SK-N-SH treated with all-trans-retinoic acid at 6 μM for 48 hours (cell line): ENCODE data around the gene TRIM39.

Experiments
- ATAC-seq: fragments of 200-7000 bp; cut with Tn5 transposase; 3 replicates; pipeline ENCODE4 v1.9.1; 2020; ENCODE audit warnings: mild to moderate bottlenecking, moderate library complexity
- ARNTL ChIP-seq: fragments of 450-650 bp; formaldehyde crosslinking; IDR thresholded peaks from 2 replicates; pipeline ENCODE4 v1.5.0; 2020; ENCODE audit warnings: low read depth, mild to moderate bottlenecking, moderate library complexity, borderline replicate concordance
- BACH2 ChIP-seq: fragments of 250-450 bp; sonication (Bioruptor Pico); IDR thresholded peaks from 2 replicates; pipeline ENCODE4 v1.9.0; 2021; ENCODE audit warnings: mild to moderate bottlenecking, borderline replicate concordance
- CSDC2 ChIP-seq: fragments of 250-450 bp; sonication (Bioruptor Pico); IDR thresholded peaks from 2 replicates; pipeline ENCODE4 v1.5.0; 2020; ENCODE audit warnings: mild to moderate bottlenecking, moderate library complexity
- ESRRG ChIP-seq: fragments of 250-450 bp; sonication (Bioruptor Pico); IDR thresholded peaks from 2 replicates; pipeline ENCODE4 v1.6.1; 2021; ENCODE audit warnings: mild to moderate bottlenecking
- GLIS3 ChIP-seq: fragments of 250-450 bp; sonication (Bioruptor Pico); IDR thresholded peaks from 2 replicates; pipeline ENCODE4 v1.5.0; 2020; ENCODE audit warnings: mild to moderate bottlenecking, moderate library complexity
- ISL1 ChIP-seq: fragments of 250-450 bp; sonication (Bioruptor Pico); IDR thresholded peaks from 2 replicates; pipeline ENCODE4 v2.1.2; 2022; ENCODE audit warnings: mild to moderate bottlenecking, moderate library complexity
- OSR1 ChIP-seq: fragments of 250-450 bp; sonication (Bioruptor Pico); IDR thresholded peaks from 2 replicates; pipeline ENCODE4 v1.8.0; 2022; ENCODE audit warnings: moderate library complexity, mild to moderate bottlenecking, inconsistent platforms
- PPARA ChIP-seq: fragments of 250-450 bp; sonication (Bioruptor Pico); IDR thresholded peaks from 2 replicates; pipeline ENCODE4 v1.5.0; 2020; ENCODE audit warnings: mild to moderate bottlenecking, borderline replicate concordance
- RARB ChIP-seq: fragments of 250-450 bp; sonication (Bioruptor Pico); IDR thresholded peaks from 2 replicates; pipeline ENCODE4 v1.8.0; 2021; ENCODE audit warnings: mild to moderate bottlenecking, moderate library complexity
- SNAI2 ChIP-seq: fragments of 250-450 bp; sonication (Bioruptor Pico); IDR thresholded peaks from 2 replicates; pipeline ENCODE4 v1.5.0; 2020; ENCODE audit warnings: mild to moderate bottlenecking, moderate library complexity
- TOX ChIP-seq: fragments of 250-450 bp; sonication (Bioruptor Pico); IDR thresholded peaks from 2 replicates; pipeline ENCODE4 v1.8.0; 2021; ENCODE audit warnings: mild to moderate bottlenecking, moderate library complexity, borderline replicate concordance
- ZC3H10 ChIP-seq: fragments of 250-450 bp; sonication (Bioruptor Pico); IDR thresholded peaks from 2 replicates; pipeline ENCODE4 v1.5.1; 2021; ENCODE audit warnings: mild to moderate bottlenecking, moderate library complexity
- ZFP30 ChIP-seq: fragments of 450-650 bp; formaldehyde crosslinking; IDR thresholded peaks from 2 replicates; pipeline ENCODE4 v1.5.0; 2022; ENCODE audit warnings: mild to moderate bottlenecking, moderate library complexity
- ZNF565 ChIP-seq: fragments of 450-650 bp; formaldehyde crosslinking; conservative IDR thresholded peaks from 2 replicates; pipeline ENCODE4 v1.5.0; 2020; ENCODE audit warnings: low read depth, mild to moderate bottlenecking, moderate library complexity
- ZNF70 ChIP-seq: fragments of 450-650 bp; formaldehyde crosslinking; IDR thresholded peaks from 2 replicates; pipeline ENCODE4 v1.5.0; 2020; ENCODE audit warnings: mild to moderate bottlenecking, moderate library complexity
- ZNF8 ChIP-seq: fragments of 450-650 bp; formaldehyde crosslinking; IDR thresholded peaks from 2 replicates; pipeline ENCODE4 v1.5.0; 2020; ENCODE audit warnings: mild to moderate bottlenecking, moderate library complexity
- TF ChIP-seq, protein P1 (sequence below): fragments of 250-450 bp; sonication (Bioruptor Pico); IDR thresholded peaks from 2 replicates; pipeline ENCODE4 v1.5.1; 2020; ENCODE audit warnings: low read depth, mild to moderate bottlenecking, moderate library complexity
- TF ChIP-seq, protein P2 (sequence below): fragments of 250-450 bp; sonication (Bioruptor Pico); IDR thresholded peaks from 2 replicates; pipeline ENCODE4 v1.5.0; 2020; ENCODE audit warnings: mild to moderate bottlenecking, moderate library complexity
- TF ChIP-seq, protein P3 (sequence below): fragments of 250-450 bp; sonication (Bioruptor Pico); IDR thresholded peaks from 2 replicates; pipeline ENCODE4 v1.5.1; 2021; ENCODE audit warnings: mild to moderate bottlenecking, moderate library complexity

TRIM39 gene

DNA sequence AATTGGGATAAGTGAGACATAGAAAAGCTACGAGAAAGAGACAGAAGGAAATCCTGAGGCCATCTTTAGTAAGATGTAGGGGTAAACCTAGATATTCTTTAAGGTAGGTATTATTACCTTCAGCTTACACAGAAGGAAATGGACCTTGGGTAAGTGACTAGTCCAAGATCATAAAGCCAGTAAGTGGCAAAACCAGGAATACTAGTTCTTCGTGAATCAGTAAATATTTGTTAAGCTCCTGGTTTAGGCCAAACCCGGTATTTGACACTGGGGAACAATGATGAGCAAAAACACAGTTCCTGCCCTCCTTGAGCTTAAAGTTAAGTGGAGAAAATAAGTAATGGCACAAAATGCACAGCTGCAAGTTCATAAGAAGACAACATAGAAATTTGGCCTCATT lies 5.3 kb downstream of the TRIM39 start:
- no peak for ATAC-seq
- TF ChIP-seq BACH2 (CRISPR knock-in tag): no peak
- no peak for TF ChIP-seq SNAI2 (CRISPR knock-in tag)

DNA sequence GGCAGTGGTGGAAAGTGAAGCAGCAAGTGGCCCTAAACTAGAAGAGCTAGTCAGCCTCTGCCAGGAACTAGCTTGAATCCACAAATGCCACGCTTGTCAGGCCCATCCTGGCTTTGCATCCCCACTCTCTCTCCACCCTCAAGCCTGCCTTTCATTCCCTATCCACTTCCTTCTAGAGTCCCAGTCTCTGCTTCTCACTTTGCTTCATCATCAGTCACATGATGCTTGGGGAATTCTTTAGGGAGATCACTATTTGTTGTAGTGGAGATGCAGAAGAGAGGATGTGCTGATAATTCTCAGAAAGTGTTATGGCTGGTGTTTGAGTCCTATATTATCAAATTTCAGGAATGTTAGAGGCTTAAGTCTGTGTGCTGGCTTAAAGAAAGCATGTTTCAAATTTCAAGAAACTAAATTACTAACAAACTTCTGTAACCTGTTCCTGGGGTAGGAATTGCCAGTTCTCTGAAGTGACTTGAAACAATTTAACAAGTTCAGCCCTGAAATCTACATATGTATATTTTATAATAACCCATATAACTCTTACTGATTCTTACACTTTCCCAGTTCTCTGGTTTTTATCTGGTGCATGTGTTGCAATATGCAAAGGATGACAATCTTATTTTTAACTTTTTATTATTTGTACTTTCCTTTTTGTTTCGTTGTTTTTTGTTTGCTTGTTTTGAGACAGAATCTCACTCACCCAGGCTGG lies 7.5 kb downstream of the TRIM39 start:
- ATAC-seq: no peak
- no peak for TF ChIP-seq PPARA
- no peak for TF ChIP-seq ARNTL (CRISPR knock-in tag)
- TF ChIP-seq ESRRG: no peak
- TF ChIP-seq, protein P1, sequence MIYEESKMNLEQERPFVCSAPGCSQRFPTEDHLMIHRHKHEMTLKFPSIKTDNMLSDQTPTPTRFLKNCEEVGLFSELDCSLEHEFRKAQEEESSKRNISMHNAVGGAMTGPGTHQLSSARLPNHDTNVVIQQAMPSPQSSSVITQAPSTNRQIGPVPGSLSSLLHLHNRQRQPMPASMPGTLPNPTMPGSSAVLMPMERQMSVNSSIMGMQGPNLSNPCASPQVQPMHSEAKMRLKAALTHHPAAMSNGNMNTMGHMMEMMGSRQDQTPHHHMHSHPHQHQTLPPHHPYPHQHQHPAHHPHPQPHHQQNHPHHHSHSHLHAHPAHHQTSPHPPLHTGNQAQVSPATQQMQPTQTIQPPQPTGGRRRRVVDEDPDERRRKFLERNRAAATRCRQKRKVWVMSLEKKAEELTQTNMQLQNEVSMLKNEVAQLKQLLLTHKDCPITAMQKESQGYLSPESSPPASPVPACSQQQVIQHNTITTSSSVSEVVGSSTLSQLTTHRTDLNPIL (CRISPR knock-in tag): no peak
- TF ChIP-seq ZNF70 (CRISPR knock-in tag): no peak
- no peak for TF ChIP-seq RARB (CRISPR knock-in tag)
- no peak for TF ChIP-seq TOX
- TF ChIP-seq ISL1 (CRISPR knock-in tag): no peak
- TF ChIP-seq ZNF565 (CRISPR knock-in tag): no peak
- no peak for TF ChIP-seq ZNF8 (CRISPR knock-in tag)
- TF ChIP-seq, protein P2, sequence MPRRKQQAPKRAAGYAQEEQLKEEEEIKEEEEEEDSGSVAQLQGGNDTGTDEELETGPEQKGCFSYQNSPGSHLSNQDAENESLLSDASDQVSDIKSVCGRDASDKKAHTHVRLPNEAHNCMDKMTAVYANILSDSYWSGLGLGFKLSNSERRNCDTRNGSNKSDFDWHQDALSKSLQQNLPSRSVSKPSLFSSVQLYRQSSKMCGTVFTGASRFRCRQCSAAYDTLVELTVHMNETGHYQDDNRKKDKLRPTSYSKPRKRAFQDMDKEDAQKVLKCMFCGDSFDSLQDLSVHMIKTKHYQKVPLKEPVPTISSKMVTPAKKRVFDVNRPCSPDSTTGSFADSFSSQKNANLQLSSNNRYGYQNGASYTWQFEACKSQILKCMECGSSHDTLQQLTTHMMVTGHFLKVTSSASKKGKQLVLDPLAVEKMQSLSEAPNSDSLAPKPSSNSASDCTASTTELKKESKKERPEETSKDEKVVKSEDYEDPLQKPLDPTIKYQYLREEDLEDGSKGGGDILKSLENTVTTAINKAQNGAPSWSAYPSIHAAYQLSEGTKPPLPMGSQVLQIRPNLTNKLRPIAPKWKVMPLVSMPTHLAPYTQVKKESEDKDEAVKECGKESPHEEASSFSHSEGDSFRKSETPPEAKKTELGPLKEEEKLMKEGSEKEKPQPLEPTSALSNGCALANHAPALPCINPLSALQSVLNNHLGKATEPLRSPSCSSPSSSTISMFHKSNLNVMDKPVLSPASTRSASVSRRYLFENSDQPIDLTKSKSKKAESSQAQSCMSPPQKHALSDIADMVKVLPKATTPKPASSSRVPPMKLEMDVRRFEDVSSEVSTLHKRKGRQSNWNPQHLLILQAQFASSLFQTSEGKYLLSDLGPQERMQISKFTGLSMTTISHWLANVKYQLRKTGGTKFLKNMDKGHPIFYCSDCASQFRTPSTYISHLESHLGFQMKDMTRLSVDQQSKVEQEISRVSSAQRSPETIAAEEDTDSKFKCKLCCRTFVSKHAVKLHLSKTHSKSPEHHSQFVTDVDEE (CRISPR knock-in tag): no peak

DNA sequence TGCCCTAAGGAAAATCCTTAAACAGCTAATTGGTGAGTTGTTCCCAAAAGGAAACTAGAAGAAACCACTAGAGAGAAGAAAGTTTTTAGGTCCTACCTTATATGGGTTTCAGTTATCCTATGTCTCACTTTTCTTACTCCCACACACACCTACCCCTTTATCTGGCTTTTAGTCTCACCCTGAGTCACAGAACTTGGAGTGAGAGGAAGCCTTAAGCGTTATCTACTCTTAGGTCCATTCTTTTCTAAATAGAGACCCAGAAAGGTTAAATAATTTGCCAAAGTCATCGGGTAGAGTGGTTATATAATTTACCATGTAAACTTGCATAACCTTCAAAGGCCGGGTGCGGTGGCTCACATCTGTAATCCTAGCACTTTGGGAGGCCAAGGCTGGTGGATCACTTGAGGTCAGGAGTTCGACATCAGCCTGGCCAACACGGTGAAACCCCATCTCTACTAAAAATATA lies 13.9 kb downstream of the TRIM39 start:
- ATAC-seq: no peak
- TF ChIP-seq RARB (CRISPR knock-in tag) (no peak), ZNF565 (CRISPR knock-in tag) (no peak), ISL1 (CRISPR knock-in tag) (no peak), TOX (no peak), CSDC2 (CRISPR knock-in tag) (no peak), ZNF8 (CRISPR knock-in tag) (no peak), OSR1 (CRISPR knock-in tag) (no peak), ESRRG (no peak), ZC3H10 (no peak), ZFP30 (CRISPR knock-in tag) (no peak), PPARA (no peak), ARNTL (CRISPR knock-in tag) (no peak), BACH2 (CRISPR knock-in tag) (no peak), GLIS3 (no peak), ZNF70 (CRISPR knock-in tag) (no peak)
- TF ChIP-seq, protein P2 (CRISPR knock-in tag): no peak
- TF ChIP-seq, protein P3, sequence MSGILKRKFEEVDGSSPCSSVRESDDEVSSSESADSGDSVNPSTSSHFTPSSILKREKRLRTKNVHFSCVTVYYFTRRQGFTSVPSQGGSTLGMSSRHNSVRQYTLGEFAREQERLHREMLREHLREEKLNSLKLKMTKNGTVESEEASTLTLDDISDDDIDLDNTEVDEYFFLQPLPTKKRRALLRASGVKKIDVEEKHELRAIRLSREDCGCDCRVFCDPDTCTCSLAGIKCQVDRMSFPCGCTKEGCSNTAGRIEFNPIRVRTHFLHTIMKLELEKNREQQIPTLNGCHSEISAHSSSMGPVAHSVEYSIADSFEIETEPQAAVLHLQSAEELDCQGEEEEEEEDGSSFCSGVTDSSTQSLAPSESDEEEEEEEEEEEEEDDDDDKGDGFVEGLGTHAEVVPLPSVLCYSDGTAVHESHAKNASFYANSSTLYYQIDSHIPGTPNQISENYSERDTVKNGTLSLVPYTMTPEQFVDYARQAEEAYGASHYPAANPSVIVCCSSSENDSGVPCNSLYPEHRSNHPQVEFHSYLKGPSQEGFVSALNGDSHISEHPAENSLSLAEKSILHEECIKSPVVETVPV: no peak
- TF ChIP-seq, protein P1 (CRISPR knock-in tag): no peak
